Neural progenitor cell (in vitro differentiated cells): ENCODE results near the gene GHDC. TPM values are rescaled to one million over a fixed set of nuclear protein-coding genes. Genes with fewer than 3 reads are reported as not detected.
"Not testable (repeated sequence)": the region's sequence is repeated elsewhere in the genome, so short reads cannot be mapped to it uniquely, and the experiment has no call there.

Experiments used
- DNase-seq: peaks from one replicate; pipeline ENCODE4 v3.0.0-alpha.2; 2016; ENCODE audit warnings: low spot score
- H2AFZ ChIP-seq: fragments of 200-600 bp; sonication (generic); replicated peaks from 2 replicates; pipeline ENCODE4 v1.6.1; 2016; ENCODE audit warnings: antibody characterized with exemption
- H3F3A ChIP-seq: fragments of 200-600 bp; sonication (generic); 2 replicates; pipeline ENCODE4 v1.6.1; 2016; ENCODE audit warnings: antibody characterized with exemption, low read depth
- H3K27ac ChIP-seq: fragments of 200-600 bp; sonication (generic); 2 replicates; pipeline ENCODE4 v1.5.1; 2016; ENCODE audit warnings: mild to moderate bottlenecking
- H3K27me3 ChIP-seq: fragments of 200-600 bp; sonication (generic); 2 replicates; pipeline ENCODE4 v1.6.1; 2016; ENCODE audit warnings: mild to moderate bottlenecking, moderate library complexity
- H3K36me3 ChIP-seq: fragments of 200-600 bp; sonication (generic); 2 replicates; pipeline ENCODE4 v1.5.1; 2016
- H3K4me1 ChIP-seq: fragments of 200-600 bp; sonication (generic); 2 replicates; pipeline ENCODE4 v1.6.1; 2016; ENCODE audit warnings: mixed run types
- H3K4me2 ChIP-seq: fragments of 200-600 bp; sonication (generic); 2 replicates; pipeline ENCODE4 v1.6.1; 2016
- H3K4me3 ChIP-seq: fragments of 200-600 bp; sonication (generic); 2 replicates; pipeline ENCODE4 v1.5.1; 2016
- H3K79me2 ChIP-seq: fragments of 200-600 bp; sonication (generic); 2 replicates; pipeline ENCODE4 v1.6.1; 2016; ENCODE audit warnings: low read depth
- H3K9ac ChIP-seq: fragments of 200-600 bp; sonication (generic); 2 replicates; pipeline ENCODE4 v1.6.1; 2016
- H3K9me3 ChIP-seq: fragments of 200-600 bp; sonication (generic); 2 replicates; pipeline ENCODE4 v1.5.1; 2016; ENCODE audit warnings: low read depth
- H4K20me1 ChIP-seq: fragments of 200-600 bp; sonication (generic); 2 replicates; pipeline ENCODE4 v1.6.1; 2016; ENCODE audit warnings: low read depth
- H3K27ac Mint-ChIP-seq: 3 replicates; pipeline ENCODE4 v1.8.0; 2021; ENCODE audit warnings: mixed read lengths
- H3K27me3 Mint-ChIP-seq: 2 replicates; pipeline ENCODE4 v1.8.0; 2022; ENCODE audit warnings: low read depth, mild to moderate bottlenecking, inconsistent platforms, moderate library complexity, mixed read lengths; ENCODE audit not compliant: insufficient read depth
- H3K36me3 Mint-ChIP-seq: 3 replicates; pipeline ENCODE4 v1.8.0; 2021; ENCODE audit warnings: mixed read lengths
- H3K4me1 Mint-ChIP-seq: 3 replicates; pipeline ENCODE4 v1.8.0; 2021; ENCODE audit warnings: mixed read lengths
- H3K4me3 Mint-ChIP-seq: 3 replicates; pipeline ENCODE4 v1.8.0; 2021; ENCODE audit warnings: mild to moderate bottlenecking, moderate library complexity, mixed read lengths
- H3K9me3 Mint-ChIP-seq: 3 replicates; pipeline ENCODE4 v1.8.0; 2020; ENCODE audit warnings: mixed read lengths
- CTCF ChIP-seq: fragments of 200-600 bp; sonication (generic); IDR thresholded peaks from 2 replicates; pipeline ENCODE4 v1.5.1; 2017; ENCODE audit warnings: antibody characterized with exemption, mild to moderate bottlenecking
- EZH2 ChIP-seq: fragments of 200-600 bp; sonication (generic); IDR thresholded peaks from 2 replicates; pipeline ENCODE4 v1.6.1; 2017; ENCODE audit warnings: antibody characterized with exemption, mild to moderate bottlenecking, moderate library complexity
- EZH2phosphoT487 ChIP-seq: fragments of 200-600 bp; sonication (generic); IDR thresholded peaks from 2 replicates; pipeline ENCODE4 v1.6.1; 2017; ENCODE audit warnings: antibody characterized with exemption
- total RNA-seq: library from RNA; depleted of rRNA; stranded (reverse); fragments of >200 nt; gene quantifications from 2 replicates; pipeline ENCODE4 v1.2.3, GENCODE V29; 2015; ENCODE audit warnings: low replicate concordance

The GHDC gene
- total RNA-seq, 1 donor from 2014 or later = 7.7 TPM

GRCh38 chr17:42155614-42156045 is 38.7 kb downstream of the GHDC start:
- H2AFZ ChIP-seq = no peak overlapping the region
- no peaks in the 10 kb centered on the region for H3K27me3 ChIP-seq
- H3K4me1 ChIP-seq = peaks cover 5% of the 10 kb centered on the region
- H3K36me3 ChIP-seq = no peaks in the 10 kb centered on the region
- Mint-ChIP-seq H3K27ac (peak overlapping the region; percentile 3), H3K9me3 (no peaks in the 10 kb centered on the region), H3K27me3 (peaks cover 6% of the 10 kb centered on the region), H3K36me3 (no peaks in the 10 kb centered on the region), H3K4me3 (peak overlapping the region; percentile 93), H3K4me1 (peaks cover 47% of the 10 kb centered on the region)
- H3K27ac ChIP-seq = no peak overlapping the region
- H3F3A ChIP-seq = peaks cover 12% of the 10 kb centered on the region
- H3K9ac ChIP-seq = no peak overlapping the region
- no peaks in the 10 kb centered on the region for H3K9me3 ChIP-seq
- TF ChIP-seq EZH2phosphoT487 (no peak), CTCF (no peak), EZH2 (no peak)
- H3K79me2 ChIP-seq = peaks cover 40% of the 10 kb centered on the region
- H3K4me3 ChIP-seq = peak overlapping the region; percentile 94
- H4K20me1 ChIP-seq = peaks cover 23% of the 10 kb centered on the region
- peak overlapping the region; percentile 68 for H3K4me2 ChIP-seq
- DNase-seq = peak; percentile 39

GRCh38 chr17:42153919-42154742 is 40.2 kb downstream of the GHDC start:
- H3K4me1 ChIP-seq = peaks cover 5% of the 10 kb centered on the region
- peaks cover 55% of the 10 kb centered on the region for H3K79me2 ChIP-seq
- peaks cover 33% of the 10 kb centered on the region for H4K20me1 ChIP-seq
- Mint-ChIP-seq H3K27ac (peak overlapping the region; percentile 78), H3K36me3 (no peaks in the 10 kb centered on the region), H3K27me3 (peaks cover 4% of the 10 kb centered on the region), H3K4me1 (peaks cover 32% of the 10 kb centered on the region), H3K4me3 (peak overlapping the region; percentile 93), H3K9me3 (no peaks in the 10 kb centered on the region)
- peak overlapping the region; percentile 93 for H3K9ac ChIP-seq
- peak overlapping the region; percentile 93 for H3K4me2 ChIP-seq
- H3K27ac ChIP-seq = no peak overlapping the region
- H3K9me3 ChIP-seq = no peaks in the 10 kb centered on the region
- H3K36me3 ChIP-seq = no peaks in the 10 kb centered on the region
- H2AFZ ChIP-seq = peak overlapping the region; percentile 70
- no peaks in the 10 kb centered on the region for H3K27me3 ChIP-seq
- peaks cover 12% of the 10 kb centered on the region for H3F3A ChIP-seq
- H3K4me3 ChIP-seq = peak overlapping the region; percentile 94
- no peak for TF ChIP-seq CTCF
- TF ChIP-seq EZH2phosphoT487 = no peak
- TF ChIP-seq EZH2 = no peak
- peak; percentile 41 for DNase-seq

GRCh38 chr17:42146911-42147607 is 47.2 kb downstream of the GHDC start:
- Histone ChIP-seq H4K20me1 (peaks cover 45% of the 10 kb centered on the region), H3K9me3 (no peaks in the 10 kb centered on the region), H3K27ac (no peak overlapping the region), H3K9ac (no peak overlapping the region), H3K4me2 (no peak overlapping the region), H3K4me1 (peaks cover 10% of the 10 kb centered on the region), H3K4me3 (no peak overlapping the region), H2AFZ (no peak overlapping the region), H3K79me2 (peaks cover 68% of the 10 kb centered on the region), H3K36me3 (no peaks in the 10 kb centered on the region), H3F3A (peaks cover 6% of the 10 kb centered on the region), H3K27me3 (no peaks in the 10 kb centered on the region)
- H3K36me3 Mint-ChIP-seq = peaks cover 6% of the 10 kb centered on the region
- H3K27me3 Mint-ChIP-seq = peaks cover 2% of the 10 kb centered on the region
- H3K9me3 Mint-ChIP-seq = no peaks in the 10 kb centered on the region
- DNase-seq = no peak
- no peak overlapping the region for H3K4me3 Mint-ChIP-seq
- no peak overlapping the region for H3K27ac Mint-ChIP-seq
- peaks cover 17% of the 10 kb centered on the region for H3K4me1 Mint-ChIP-seq
- TF ChIP-seq EZH2 (no peak), EZH2phosphoT487 (no peak)

- H3K27ac Mint-ChIP-seq, H3K36me3 Mint-ChIP-seq, H3K27me3 Mint-ChIP-seq, H3K4me2 ChIP-seq, H3K36me3 ChIP-seq, H3K9me3 Mint-ChIP-seq, H3K27me3 ChIP-seq, H3K4me1 Mint-ChIP-seq, H3K9ac ChIP-seq, H3K4me3 Mint-ChIP-seq, H3K27ac ChIP-seq, H2AFZ ChIP-seq, H3F3A ChIP-seq, H3K4me3 ChIP-seq, H3K9me3 ChIP-seq, DNase-seq: not testable (repeated sequence)
- Histone ChIP-seq H3K4me1 (peaks cover 11% of the 10 kb centered on the region), H3K79me2 (peaks cover 64% of the 10 kb centered on the region), H4K20me1 (peaks cover 60% of the 10 kb centered on the region)
Observed at GRCh38 chr17:42143138-42143537, 51.2 kb downstream of the GHDC start.
